Prostate gland (tissue), 2 donors: ENCODE measurements around the gene GABRG3. TPM values are rescaled to one million over a fixed set of nuclear protein-coding genes. Genes with fewer than 3 reads are reported as not detected.

Experiments
- DNase-seq: peaks from one replicate; pipeline ENCODE4 v3.0.0-alpha.2; 2019; ENCODE audit warnings: low spot score
- H3K27ac ChIP-seq, 2 donors: fragments of 200-600 bp; sonication (generic); 2 replicates each; pipeline ENCODE4 v1.5.1; 2017 to 2019
- H3K27me3 ChIP-seq: fragments of 200-600 bp; sonication (generic); replicated peaks from 2 replicates; pipeline ENCODE4 v1.5.1; 2019; ENCODE audit not compliant: insufficient read depth
- H3K36me3 ChIP-seq, 2 donors: fragments of 200-600 bp; sonication (generic); 1 replicate in 1 of 2; 2 replicates in 1 of 2; pipeline versions ENCODE4 v1.5.1 to v1.8.1; 2017 to 2019
- H3K4me1 ChIP-seq: fragments of 200-600 bp; sonication (generic); replicated peaks from 2 replicates; pipeline ENCODE4 v1.5.1; 2019
- H3K4me3 ChIP-seq, 2 donors: fragments of 200-600 bp; sonication (generic); 2 replicates each; pipeline ENCODE4 v1.5.1; 2017 to 2019
- H3K9me3 ChIP-seq: fragments of 200-600 bp; sonication (generic); 2 replicates; pipeline ENCODE4 v1.5.1; 2017
- CTCF ChIP-seq, 4 experiments: fragments of 200-600 bp in 2 of 4; fragments of 450-650 bp in 2 of 4; sonication (generic) in 2 of 4; IDR thresholded peaks; 1 replicate in 3 of 4; 2 replicates in 1 of 4; pipeline ENCODE4 v1.5.1; 2016 to 2019; ENCODE audit warnings: antibody characterized with exemption in 4 of 4, mild to moderate bottlenecking in 2 of 4, moderate library complexity in 2 of 4
- POLR2A ChIP-seq: fragments of 450-650 bp; IDR thresholded peaks from one replicate; pipeline ENCODE4 v1.6.1; 2016; ENCODE audit warnings: antibody characterized with exemption, mild to moderate bottlenecking
- POLR2AphosphoS5 ChIP-seq: sonication (generic); formaldehyde crosslinking; IDR thresholded peaks from one replicate; pipeline ENCODE4 v1.6.1; 2017; ENCODE audit warnings: antibody characterized with exemption
- WGBS: methylation state at CpG from one replicate; pipeline ENCODE4 v1.1.5; 2018; 5-methylcytosine and 5-hydroxymethylcytosine counted together
- intact Hi-C: fragments of 100-400 bp; cut with DNase I; formaldehyde crosslinking; loops from one replicate; pipeline ENCODE4 v1.14.2; 2022
- total RNA-seq, 2 donors: library from RNA; depleted of rRNA; stranded (reverse); fragments of >200 nt; gene quantifications; one replicate each; pipeline ENCODE4 v1.1.0, GENCODE V29; 2016

GABRG3 gene
- total RNA-seq, 2 donors from 2014 or later = 15.6 to 35.4 TPM

- Histone ChIP-seq H3K27ac (no peak overlapping the region), H3K4me1 (no peaks in the 10 kb centered on the region), H3K4me3 (no peak overlapping the region), H3K36me3 (no peaks in the 10 kb centered on the region), H3K27me3 (no peaks in the 10 kb centered on the region), H3K9me3 (no peaks in the 10 kb centered on the region)
- 90% methylated on average over 9 of the region's 9 CpGs for WGBS
- no peak for DNase-seq
- intact Hi-C loops = no loop called here
- no peak for TF ChIP-seq POLR2A
- no peak for TF ChIP-seq CTCF (IDR thresholded peaks at IDR 0.05)
- no peak for TF ChIP-seq POLR2AphosphoS5
These were observed 352.8 kb downstream of the GABRG3 start for GRCh38 chr15:27323801-27324200.

GRCh38 chr15:27324886-27325615 is 354.1 kb downstream of the GABRG3 start:
- 74% methylated on average over 4 of the region's 4 CpGs for WGBS
- Histone ChIP-seq H3K27ac (no peak overlapping the region), H3K9me3 (no peaks in the 10 kb centered on the region), H3K36me3 (no peaks in the 10 kb centered on the region), H3K4me1 (no peaks in the 10 kb centered on the region), H3K27me3 (no peaks in the 10 kb centered on the region), H3K4me3 (no peak overlapping the region)
- no peak for TF ChIP-seq POLR2AphosphoS5
- no peak for TF ChIP-seq CTCF (IDR thresholded peaks at IDR 0.05)
- no peak for TF ChIP-seq POLR2A
- intact Hi-C loops = no loop called here
- DNase-seq = no peak

- intact Hi-C loops = no loop called here
- Histone ChIP-seq H3K4me1 (no peaks in the 10 kb centered on the region), H3K27me3 (no peaks in the 10 kb centered on the region), H3K4me3 (no peak overlapping the region), H3K36me3 (no peaks in the 10 kb centered on the region), H3K9me3 (no peaks in the 10 kb centered on the region), H3K27ac (no peak overlapping the region)
- WGBS = 73% methylated on average over 8 of the region's 8 CpGs
- DNase-seq = no peak
- TF ChIP-seq POLR2AphosphoS5 = no peak
- no peak for TF ChIP-seq POLR2A
- no peak for TF ChIP-seq CTCF (IDR thresholded peaks at IDR 0.05)
These were observed 356.6 kb downstream of the GABRG3 start for GRCh38 chr15:27327467-27328025.

- WGBS = 29% methylated on average over 7 of the region's 7 CpGs
- no peaks in the 10 kb centered on the region for H3K27me3 ChIP-seq
These were observed 357.2 kb downstream of the GABRG3 start for GRCh38 chr15:27328186-27328585.

More at GRCh38 chr15:27328186-27328585, 357.2 kb downstream of the GABRG3 start:
- Histone ChIP-seq H3K9me3 (no peaks in the 10 kb centered on the region), H3K27ac (no peak overlapping the region), H3K36me3 (no peaks in the 10 kb centered on the region), H3K4me1 (no peaks in the 10 kb centered on the region), H3K4me3 (no peak overlapping the region)
- intact Hi-C loops = no loop called here
- no peak for DNase-seq
- no peak for TF ChIP-seq CTCF (IDR thresholded peaks at IDR 0.05)
- TF ChIP-seq POLR2AphosphoS5 = no peak
- no peak for TF ChIP-seq POLR2A
